BE2C (cell line): ENCODE data around the gene ZNF813.

Source experiments
- DNase-seq: peaks from one replicate; pipeline ENCODE4 v3.0.0-alpha.2; 2020
- H3K27me3 ChIP-seq: fragments of 250-450 bp; sonication (Bioruptor Pico); 2 replicates; pipeline ENCODE4 v1.5.1; 2020; ENCODE audit warnings: mild to moderate bottlenecking
- H3K36me3 ChIP-seq: fragments of 250-450 bp; sonication (Bioruptor Pico); 2 replicates; pipeline ENCODE4 v1.5.1; 2020; ENCODE audit warnings: mild to moderate bottlenecking
- H3K4me1 ChIP-seq: fragments of 250-450 bp; sonication (Bioruptor Pico); 2 replicates; pipeline ENCODE4 v1.5.1; 2020
- H3K4me3 ChIP-seq: 2 replicates; pipeline ENCODE4 v1.5.1; 2011; ENCODE audit warnings: low read depth, low read length
- H3K9me3 ChIP-seq: fragments of 250-450 bp; sonication (Bioruptor Pico); 2 replicates; pipeline ENCODE4 v1.5.1; 2020
- TF ChIP-seq, protein P1 (sequence below): IDR thresholded peaks from 2 replicates; pipeline ENCODE4 v1.5.1; 2012; ENCODE audit warnings: mild to moderate bottlenecking, low read depth, low read length

ZNF813 gene

GRCh38 chr19:53517114-53517741 is 49.7 kb downstream of the ZNF813 start:
- Histone ChIP-seq H3K36me3 (no peaks in the 10 kb centered on the region), H3K27me3 (no peaks in the 10 kb centered on the region), H3K4me3 (no peak overlapping the region), H3K4me1 (no peaks in the 10 kb centered on the region), H3K9me3 (peaks cover 3% of the 10 kb centered on the region; the same call in 1 of the 2 replicates)
- no peak for DNase-seq
- TF ChIP-seq, protein P1, sequence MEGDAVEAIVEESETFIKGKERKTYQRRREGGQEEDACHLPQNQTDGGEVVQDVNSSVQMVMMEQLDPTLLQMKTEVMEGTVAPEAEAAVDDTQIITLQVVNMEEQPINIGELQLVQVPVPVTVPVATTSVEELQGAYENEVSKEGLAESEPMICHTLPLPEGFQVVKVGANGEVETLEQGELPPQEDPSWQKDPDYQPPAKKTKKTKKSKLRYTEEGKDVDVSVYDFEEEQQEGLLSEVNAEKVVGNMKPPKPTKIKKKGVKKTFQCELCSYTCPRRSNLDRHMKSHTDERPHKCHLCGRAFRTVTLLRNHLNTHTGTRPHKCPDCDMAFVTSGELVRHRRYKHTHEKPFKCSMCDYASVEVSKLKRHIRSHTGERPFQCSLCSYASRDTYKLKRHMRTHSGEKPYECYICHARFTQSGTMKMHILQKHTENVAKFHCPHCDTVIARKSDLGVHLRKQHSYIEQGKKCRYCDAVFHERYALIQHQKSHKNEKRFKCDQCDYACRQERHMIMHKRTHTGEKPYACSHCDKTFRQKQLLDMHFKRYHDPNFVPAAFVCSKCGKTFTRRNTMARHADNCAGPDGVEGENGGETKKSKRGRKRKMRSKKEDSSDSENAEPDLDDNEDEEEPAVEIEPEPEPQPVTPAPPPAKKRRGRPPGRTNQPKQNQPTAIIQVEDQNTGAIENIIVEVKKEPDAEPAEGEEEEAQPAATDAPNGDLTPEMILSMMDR, result no peak

DNA sequence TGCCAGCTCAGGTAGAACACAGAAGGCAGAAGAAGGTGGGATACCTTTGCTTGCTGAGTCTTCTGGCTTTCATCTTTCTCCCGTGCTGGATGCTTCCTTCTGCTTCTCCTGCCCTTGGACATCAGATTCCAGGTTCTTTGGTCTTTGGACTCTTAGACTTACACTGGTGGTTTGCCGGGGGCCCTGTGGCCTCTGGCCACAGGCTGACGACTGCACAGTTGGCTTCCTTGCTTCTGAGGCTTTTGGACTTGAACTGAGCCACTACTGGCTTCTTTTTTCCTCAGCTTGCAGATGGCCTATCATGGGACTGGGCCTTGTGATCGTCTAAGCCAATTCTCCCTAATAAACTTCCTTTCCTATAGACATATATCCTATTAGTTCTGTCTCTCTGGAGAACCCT is 50.6 kb downstream of the ZNF813 start:
- DNase-seq, result no peak
- H3K9me3 ChIP-seq, result peaks cover 3% of the 10 kb centered on the region; the same call in 1 of the 2 replicates
- no peaks in the 10 kb centered on the region for H3K27me3 ChIP-seq
- H3K4me1 ChIP-seq, result no peaks in the 10 kb centered on the region
- H3K4me3 ChIP-seq, result no peak overlapping the region
- H3K36me3 ChIP-seq, result no peaks in the 10 kb centered on the region
- TF ChIP-seq, protein P1, result no peak

DNA sequence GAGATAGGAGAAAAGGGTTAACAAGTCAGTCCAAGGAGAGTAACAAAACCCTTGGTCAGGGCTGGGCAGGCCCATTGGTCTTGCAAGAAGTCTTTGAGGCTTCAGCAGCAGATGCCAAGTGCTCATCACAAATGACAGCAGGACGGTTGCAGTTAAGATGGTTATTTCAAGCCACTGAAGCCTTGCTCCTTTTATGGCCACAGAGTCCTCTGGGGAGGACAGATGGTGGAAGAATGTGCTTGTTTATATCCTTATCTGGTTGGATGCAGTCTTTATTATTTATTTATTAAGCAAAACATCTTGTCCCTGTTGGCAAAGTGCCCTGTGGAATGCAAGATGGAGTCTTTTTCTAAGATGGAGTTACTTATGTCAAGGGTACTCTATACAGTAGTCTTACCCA is 51.2 kb downstream of the ZNF813 start:
- no peak overlapping the region for H3K4me3 ChIP-seq
- TF ChIP-seq, protein P1, result no peak
- DNase-seq, result no peak
- H3K27me3 ChIP-seq, result no peaks in the 10 kb centered on the region
- H3K36me3 ChIP-seq, result no peaks in the 10 kb centered on the region
- no peaks in the 10 kb centered on the region for H3K4me1 ChIP-seq
- H3K9me3 ChIP-seq, result peaks cover 3% of the 10 kb centered on the region; the same call in 1 of the 2 replicates

DNA sequence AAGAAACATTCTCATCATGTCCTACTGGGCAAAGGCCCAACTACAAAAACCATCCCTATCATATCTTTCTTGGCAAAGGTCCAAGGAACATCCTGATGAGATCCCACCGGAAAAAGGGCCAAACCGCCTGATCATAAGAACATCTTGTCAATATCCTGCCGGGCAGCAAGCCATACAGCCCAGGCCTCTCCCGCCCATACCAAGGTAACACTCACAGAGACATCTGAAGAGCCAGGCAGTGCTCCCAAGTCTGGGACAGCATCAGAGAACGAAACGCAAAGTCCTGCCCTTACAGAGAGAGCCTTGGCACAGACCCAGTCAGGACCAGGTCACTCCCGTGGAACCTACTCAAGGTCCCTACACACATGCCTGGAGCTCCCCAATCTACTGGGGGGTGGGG is 51.9 kb downstream of the ZNF813 start:
- Histone ChIP-seq H3K4me1 (no peaks in the 10 kb centered on the region), H3K27me3 (no peaks in the 10 kb centered on the region), H3K9me3 (peaks cover 3% of the 10 kb centered on the region; the same call in 1 of the 2 replicates), H3K36me3 (no peaks in the 10 kb centered on the region), H3K4me3 (no peak overlapping the region)
- DNase-seq, result no peak
- TF ChIP-seq, protein P1, result no peak

DNA sequence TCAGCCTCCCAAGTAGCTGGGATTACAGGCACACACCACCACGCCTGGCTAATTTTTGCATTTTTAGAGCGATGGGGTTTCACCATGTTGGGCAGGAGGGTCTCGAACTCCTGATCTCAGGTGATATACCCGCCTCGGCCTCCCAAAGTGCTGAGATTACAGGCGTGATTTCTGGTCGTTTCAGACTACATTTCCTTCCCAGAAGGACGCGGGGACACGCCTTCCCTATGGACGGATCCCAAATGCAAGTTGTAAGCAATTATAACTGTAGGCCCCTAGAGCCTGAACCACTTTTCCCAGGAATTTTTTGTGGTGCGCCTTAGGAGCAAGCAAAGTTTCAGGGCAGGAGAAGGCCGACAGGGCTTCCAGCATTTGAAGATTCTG is 52.6 kb downstream of the ZNF813 start:
- DNase-seq, result no peak
- Histone ChIP-seq H3K27me3 (no peaks in the 10 kb centered on the region), H3K9me3 (peaks cover 3% of the 10 kb centered on the region; the same call in 1 of the 2 replicates)

More for the DNA sequence above, 52.6 kb downstream of the ZNF813 start:
- Histone ChIP-seq H3K4me1 (no peaks in the 10 kb centered on the region), H3K4me3 (peak overlapping the region; percentile 90; the same call in 1 of the 2 replicates), H3K36me3 (no peaks in the 10 kb centered on the region)
- TF ChIP-seq, protein P1, result no peak
